RWPE2 (cell line): Measurements from ENCODE around the gene EWSR1.

Experiments used
- ATAC-seq: fragments of 200-7000 bp; cut with Tn5 transposase; 3 replicates; pipeline ENCODE4 v1.9.1; 2021; ENCODE audit warnings: low read depth
- DNase-seq: peaks from one replicate; pipeline ENCODE4 v3.0.0-alpha.2; 2020; ENCODE audit warnings: low spot score
- H3K27ac ChIP-seq: fragments of 450-650 bp; 2 replicates; pipeline ENCODE4 v1.5.1; 2017; ENCODE audit warnings: mild to moderate bottlenecking; ENCODE audit not compliant: poor library complexity, severe bottlenecking
- H3K27me3 ChIP-seq: fragments of 250-450 bp; sonication (Bioruptor Pico); 2 replicates; pipeline ENCODE4 v1.5.1; 2021; ENCODE audit warnings: mild to moderate bottlenecking, moderate library complexity; ENCODE audit not compliant: insufficient read depth, poor library complexity, severe bottlenecking
- H3K36me3 ChIP-seq: fragments of 250-450 bp; sonication (Bioruptor Pico); 2 replicates; pipeline ENCODE4 v1.5.1; 2020; ENCODE audit warnings: low read depth, mild to moderate bottlenecking, moderate library complexity
- H3K4me1 ChIP-seq: fragments of 250-450 bp; sonication (Bioruptor Pico); 2 replicates; pipeline ENCODE4 v1.5.1; 2021; ENCODE audit warnings: mild to moderate bottlenecking, moderate library complexity; ENCODE audit not compliant: insufficient read depth, poor library complexity, severe bottlenecking
- H3K4me3 ChIP-seq: fragments of 250-450 bp; sonication (Bioruptor Pico); 2 replicates; pipeline ENCODE4 v1.5.1; 2021; ENCODE audit warnings: mild to moderate bottlenecking, moderate library complexity; ENCODE audit not compliant: severe bottlenecking
- H3K9me3 ChIP-seq: fragments of 250-450 bp; sonication (Bioruptor Pico); 2 replicates; pipeline ENCODE4 v1.5.1; 2021; ENCODE audit warnings: mild to moderate bottlenecking, moderate library complexity; ENCODE audit not compliant: severe bottlenecking
- TF ChIP-seq, protein P1 (sequence below): fragments of 450-650 bp; IDR thresholded peaks from one replicate; pipeline ENCODE4 v1.5.1; 2017; ENCODE audit warnings: mild to moderate bottlenecking, moderate library complexity; ENCODE audit not compliant: poor library complexity, severe bottlenecking

Gene EWSR1

GRCh38 chr22:29320546-29320945, 52.5 kb downstream of the EWSR1 start:
- Histone ChIP-seq H3K36me3 (no peaks in the 10 kb centered on the region), H3K4me3 (no peak overlapping the region), H3K4me1 (no peaks in the 10 kb centered on the region), H3K27me3 (peaks cover 10% of the 10 kb centered on the region), H3K27ac (no peak overlapping the region), H3K9me3 (no peaks in the 10 kb centered on the region)
- TF ChIP-seq, protein P1, sequence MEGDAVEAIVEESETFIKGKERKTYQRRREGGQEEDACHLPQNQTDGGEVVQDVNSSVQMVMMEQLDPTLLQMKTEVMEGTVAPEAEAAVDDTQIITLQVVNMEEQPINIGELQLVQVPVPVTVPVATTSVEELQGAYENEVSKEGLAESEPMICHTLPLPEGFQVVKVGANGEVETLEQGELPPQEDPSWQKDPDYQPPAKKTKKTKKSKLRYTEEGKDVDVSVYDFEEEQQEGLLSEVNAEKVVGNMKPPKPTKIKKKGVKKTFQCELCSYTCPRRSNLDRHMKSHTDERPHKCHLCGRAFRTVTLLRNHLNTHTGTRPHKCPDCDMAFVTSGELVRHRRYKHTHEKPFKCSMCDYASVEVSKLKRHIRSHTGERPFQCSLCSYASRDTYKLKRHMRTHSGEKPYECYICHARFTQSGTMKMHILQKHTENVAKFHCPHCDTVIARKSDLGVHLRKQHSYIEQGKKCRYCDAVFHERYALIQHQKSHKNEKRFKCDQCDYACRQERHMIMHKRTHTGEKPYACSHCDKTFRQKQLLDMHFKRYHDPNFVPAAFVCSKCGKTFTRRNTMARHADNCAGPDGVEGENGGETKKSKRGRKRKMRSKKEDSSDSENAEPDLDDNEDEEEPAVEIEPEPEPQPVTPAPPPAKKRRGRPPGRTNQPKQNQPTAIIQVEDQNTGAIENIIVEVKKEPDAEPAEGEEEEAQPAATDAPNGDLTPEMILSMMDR = peak; percentile 36
- peak; percentile 47; the same call in 1 of the 3 replicates for ATAC-seq
- no peak for DNase-seq

DNA sequence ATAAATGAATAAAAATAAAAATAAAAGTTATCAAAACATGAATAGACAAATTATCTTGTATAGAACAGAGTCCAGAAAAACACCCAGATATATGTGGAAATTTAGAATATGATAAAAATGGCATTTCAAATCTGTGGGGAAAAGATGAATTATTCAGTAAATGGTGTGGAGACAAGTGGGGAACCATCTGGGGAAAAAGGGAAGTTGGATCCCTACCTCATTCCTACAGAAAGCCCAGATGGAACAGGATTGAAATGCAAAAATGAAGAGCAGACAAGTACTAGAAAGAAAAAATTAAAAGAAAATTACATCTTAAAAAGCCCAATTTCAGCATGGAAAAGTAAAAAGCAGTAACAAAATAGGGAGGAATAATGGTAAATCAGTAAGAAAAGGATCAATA, 55.6 kb downstream of the EWSR1 start:
- H3K4me3 ChIP-seq = no peak overlapping the region
- H3K9me3 ChIP-seq = no peaks in the 10 kb centered on the region
- H3K36me3 ChIP-seq = no peaks in the 10 kb centered on the region
- no peak for ATAC-seq
- TF ChIP-seq, protein P1 = no peak
- DNase-seq = no peak
- no peak overlapping the region for H3K27ac ChIP-seq
- no peaks in the 10 kb centered on the region for H3K27me3 ChIP-seq
- H3K4me1 ChIP-seq = no peaks in the 10 kb centered on the region

DNA sequence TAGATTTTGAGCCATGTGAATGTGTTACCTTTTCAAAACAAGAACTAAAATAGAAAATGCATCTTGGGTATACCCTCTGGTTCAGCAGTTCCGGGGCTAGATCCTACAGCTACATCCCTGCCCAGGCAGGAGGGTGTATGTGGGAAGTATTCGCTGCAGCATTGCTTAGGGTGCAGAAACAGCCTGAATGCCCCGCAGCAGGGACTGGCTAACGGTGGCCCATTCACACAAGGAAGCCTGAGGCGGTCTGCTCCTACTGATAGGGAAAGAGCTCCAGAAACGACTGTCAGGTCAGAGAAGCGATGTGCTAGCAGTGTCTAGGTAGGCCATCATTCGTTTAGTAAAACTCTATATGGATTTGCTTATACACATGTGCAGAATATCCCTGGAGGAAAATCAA, 57.3 kb downstream of the EWSR1 start:
- TF ChIP-seq, protein P1 = no peak
- no peak overlapping the region for H3K4me3 ChIP-seq
- no peaks in the 10 kb centered on the region for H3K4me1 ChIP-seq
- DNase-seq = no peak
- no peaks in the 10 kb centered on the region for H3K27me3 ChIP-seq
- H3K27ac ChIP-seq = no peak overlapping the region
- no peaks in the 10 kb centered on the region for H3K36me3 ChIP-seq
- no peak for ATAC-seq
- H3K9me3 ChIP-seq = no peaks in the 10 kb centered on the region

GRCh38 chr22:29325785-29326315, 57.8 kb downstream of the EWSR1 start:
- Histone ChIP-seq H3K4me1 (no peaks in the 10 kb centered on the region), H3K27ac (no peak overlapping the region), H3K9me3 (no peaks in the 10 kb centered on the region), H3K4me3 (no peak overlapping the region), H3K36me3 (no peaks in the 10 kb centered on the region), H3K27me3 (no peaks in the 10 kb centered on the region)
- ATAC-seq (no peak), DNase-seq (no peak)
- TF ChIP-seq, protein P1 = no peak

GRCh38 chr22:29326481-29326880, 58.4 kb downstream of the EWSR1 start:
- Histone ChIP-seq H3K4me3 (no peak overlapping the region), H3K27ac (no peak overlapping the region), H3K9me3 (no peaks in the 10 kb centered on the region), H3K36me3 (peaks cover 2% of the 10 kb centered on the region; the same call in 1 of the 2 replicates), H3K27me3 (no peaks in the 10 kb centered on the region), H3K4me1 (no peaks in the 10 kb centered on the region)
- ATAC-seq = no peak
- TF ChIP-seq, protein P1 = no peak
- DNase-seq = no peak
